NCI-H82 treated with DMSO at 0.1 percent for 48 hours (cell line): ENCODE results near the gene CDH13.
A peak's percentile ranks its signal among the peaks of the same experiment; 100 is the strongest.

Source experiments
- DNase-seq: peaks from one replicate; lab custom pipeline; 2025; ENCODE audit not compliant: unreplicated experiment; lab: John Stamatoyannopoulos, UW

CDH13 gene

DNA sequence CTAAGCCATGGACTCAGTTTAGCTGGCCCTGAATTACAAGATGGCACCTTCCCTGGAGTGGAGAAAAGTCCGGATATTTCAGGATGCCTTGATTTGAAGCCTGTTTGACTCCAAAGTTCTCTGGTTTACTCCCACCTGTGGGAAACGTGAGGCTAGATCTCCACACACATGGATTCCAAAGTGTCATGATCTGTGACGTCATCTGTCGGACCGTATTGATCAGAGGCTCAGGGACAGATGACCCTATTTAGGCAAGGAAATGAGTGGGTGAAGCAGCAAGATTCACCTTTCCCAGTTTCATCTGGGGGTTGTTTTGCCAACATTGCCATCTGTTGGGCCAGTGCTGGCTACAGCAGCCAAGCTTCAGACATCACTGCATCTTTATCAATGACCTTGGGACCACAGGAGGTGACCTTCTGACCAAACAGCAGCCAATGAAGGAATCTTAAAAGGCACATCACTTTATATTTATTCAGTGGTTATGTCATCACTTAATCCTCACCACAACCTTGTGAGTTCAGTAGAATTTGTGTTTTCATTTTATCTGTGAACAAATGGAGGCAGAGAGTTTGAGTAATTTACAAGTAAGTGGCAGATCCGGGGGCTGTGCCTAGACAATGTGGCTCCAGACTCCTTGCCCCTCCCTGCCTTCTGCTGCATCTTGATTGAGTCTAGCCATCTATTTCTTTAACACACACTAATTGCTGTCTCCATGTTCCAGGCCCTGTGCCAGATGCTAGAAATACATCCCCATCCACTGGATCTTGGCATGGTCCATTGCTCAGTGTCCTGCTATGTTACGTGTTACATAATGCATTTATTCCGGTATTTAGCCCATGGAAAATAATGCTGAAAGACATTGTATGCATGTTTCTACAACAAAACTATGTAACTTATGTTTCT lies 1.5 kb upstream of the CDH13 start:
- DNase-seq, result no peak

- no peak for DNase-seq
Observed at GRCh38 chr16:82628088-82628423, 1.3 kb downstream of the CDH13 start.

- DNase-seq, result no peak
Observed at GRCh38 chr16:82628711-82629110, 1.9 kb downstream of the CDH13 start.

DNA sequence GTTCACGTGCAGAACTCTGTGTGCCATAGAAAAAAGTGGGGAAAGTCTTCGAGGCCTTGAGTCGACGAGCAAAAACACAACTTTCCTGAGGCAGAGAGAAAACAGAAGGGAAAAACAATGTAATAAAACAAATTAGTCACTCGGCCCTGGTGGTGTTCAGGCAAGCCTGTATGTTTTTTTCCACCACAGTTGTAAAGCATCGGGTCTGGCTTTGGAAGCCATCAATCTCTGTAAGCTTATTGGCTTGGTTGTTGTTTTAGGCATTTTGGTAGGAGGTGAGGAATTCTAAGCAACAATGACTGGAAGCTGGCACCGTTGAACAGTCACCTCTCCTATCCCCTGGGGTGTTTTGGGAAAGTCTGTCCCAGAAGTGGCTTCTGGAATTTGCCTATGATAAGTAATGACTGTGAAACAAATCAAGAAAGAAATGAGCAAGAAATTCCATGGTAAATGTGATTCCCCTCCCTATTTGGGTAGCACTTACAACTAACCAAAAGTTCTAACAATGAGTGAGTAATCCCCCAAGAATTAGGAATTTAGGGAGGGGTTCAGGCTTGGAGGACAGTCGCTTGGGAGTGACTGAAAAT lies 2.8 kb downstream of the CDH13 start:
- no peak for DNase-seq

- DNase-seq, result no peak
Observed at GRCh38 chr16:82630219-82630618, 3.5 kb downstream of the CDH13 start.

GRCh38 chr16:82630688-82631087 lies 3.9 kb downstream of the CDH13 start:
- no peak for DNase-seq

GRCh38 chr16:82631701-82632685 lies 5.2 kb downstream of the CDH13 start:
- no peak for DNase-seq

DNA sequence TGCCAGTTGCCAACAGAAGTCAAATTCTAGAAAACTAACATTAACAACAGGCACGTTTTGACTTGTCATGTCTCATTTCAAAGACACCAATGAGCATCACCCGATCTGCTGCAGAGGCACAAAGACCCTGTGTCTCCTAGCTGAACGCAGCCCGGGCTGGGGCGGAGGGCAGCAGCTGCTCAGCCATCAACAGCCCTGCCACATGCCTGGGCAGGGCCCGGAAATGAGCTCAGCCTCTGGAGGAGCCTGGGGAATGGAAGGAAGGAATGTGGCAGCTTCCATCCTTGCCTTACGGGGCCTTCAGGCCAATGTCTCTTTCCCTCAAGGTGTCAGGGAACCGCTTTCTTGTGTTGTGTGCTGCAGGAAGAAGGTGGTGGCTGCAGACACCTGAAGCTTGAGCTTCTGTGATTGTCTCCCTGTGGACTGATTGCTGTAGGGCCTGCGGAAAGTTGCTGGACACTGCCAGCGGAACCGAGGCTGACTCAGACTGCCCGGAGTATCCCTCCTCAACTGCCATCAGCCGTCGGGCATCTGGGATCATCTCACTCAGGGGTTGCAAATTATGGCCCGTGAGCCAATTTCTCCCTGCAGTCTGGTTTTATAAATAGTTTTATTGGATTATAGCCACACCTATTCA lies 7.3 kb downstream of the CDH13 start:
- DNase-seq, result no peak

DNA sequence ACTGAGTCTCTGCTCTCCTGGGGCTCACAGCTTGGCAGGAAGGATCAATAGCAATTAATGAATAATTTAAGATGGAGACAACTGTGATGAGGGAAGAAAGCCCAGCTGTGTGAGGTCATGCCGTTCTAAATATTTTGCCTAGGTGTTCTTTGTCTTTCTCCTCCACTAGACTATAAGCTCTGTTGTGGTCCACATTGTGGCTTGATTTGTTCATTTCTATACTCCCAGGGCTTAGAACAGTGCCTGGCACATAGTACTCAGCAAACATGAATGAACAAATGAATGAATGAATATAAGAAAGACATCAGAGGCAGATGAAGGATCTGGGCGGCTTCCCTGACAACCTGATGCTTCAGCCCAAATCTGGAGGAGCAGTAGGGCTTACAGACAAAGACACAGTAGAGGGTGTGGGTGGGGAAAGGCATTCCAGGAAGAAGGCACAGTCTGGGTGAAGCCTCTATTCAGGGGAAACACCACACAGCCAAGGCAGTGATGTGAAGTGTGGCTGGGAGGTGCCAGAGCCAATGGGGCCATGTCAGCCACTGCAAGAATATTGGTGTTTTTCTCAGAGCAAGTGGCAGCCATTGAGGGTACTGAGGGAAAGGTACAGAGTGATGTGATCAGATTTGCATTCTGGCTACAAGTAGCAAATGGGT lies 8.3 kb downstream of the CDH13 start:
- DNase-seq, result no peak

DNA sequence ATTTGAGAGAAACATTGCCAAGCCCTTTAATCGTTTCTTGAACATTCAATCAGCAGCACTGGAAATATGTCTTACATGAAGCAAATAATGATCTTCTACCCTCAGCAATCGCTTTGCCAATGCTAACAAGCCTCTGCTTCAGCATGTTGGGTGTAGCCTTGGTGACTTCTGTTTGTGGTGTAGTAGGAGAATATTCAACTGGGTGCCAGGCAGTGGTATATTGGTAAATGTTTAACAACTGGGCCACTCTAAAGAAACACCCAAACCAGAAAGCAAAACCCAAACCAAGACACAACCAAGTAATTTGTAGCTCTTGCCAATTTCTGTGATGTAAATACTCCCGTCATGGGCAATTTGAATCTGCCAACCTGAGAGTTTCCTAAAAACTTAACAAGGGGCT lies 9.7 kb downstream of the CDH13 start:
- no peak for DNase-seq

- DNase-seq, result no peak
Observed at GRCh38 chr16:82636958-82637357, 10.2 kb downstream of the CDH13 start.

- DNase-seq, result no peak
Observed at GRCh38 chr16:82638095-82638798, 11.5 kb downstream of the CDH13 start.

GRCh38 chr16:82639263-82639662 lies 12.5 kb downstream of the CDH13 start:
- DNase-seq, result no peak

DNA sequence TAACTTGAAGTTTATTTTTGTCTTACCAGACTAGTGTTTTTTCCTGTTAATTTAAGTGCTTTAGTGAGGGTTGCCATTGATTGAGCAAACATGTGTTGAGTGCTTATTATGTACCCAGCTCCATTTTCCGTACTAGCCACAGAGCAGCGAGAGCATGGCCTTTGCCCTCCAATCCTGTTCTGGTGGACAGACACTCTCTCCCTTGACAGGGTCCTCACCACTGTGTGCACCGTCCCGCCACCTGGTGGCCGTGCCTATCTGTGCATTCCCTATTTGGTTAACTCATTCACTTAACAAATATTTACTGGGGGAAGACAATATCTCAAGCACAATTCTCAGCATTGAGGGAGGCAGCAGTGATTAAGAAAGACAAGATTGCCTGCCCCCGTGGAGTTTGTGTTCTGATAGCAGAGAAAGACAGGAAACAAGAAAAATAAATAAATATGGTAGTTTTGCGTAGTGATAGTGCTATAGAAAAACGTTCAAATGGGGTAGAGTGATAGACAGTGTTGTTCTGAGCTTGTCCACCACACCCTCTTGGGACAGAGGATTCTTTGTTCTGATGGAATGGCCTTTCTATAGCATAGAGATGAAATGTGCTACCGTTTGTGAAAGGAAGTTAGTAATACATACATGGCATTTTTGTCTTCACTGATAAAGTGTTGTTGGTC lies 13.0 kb downstream of the CDH13 start:
- DNase-seq, result peak; percentile 22

DNA sequence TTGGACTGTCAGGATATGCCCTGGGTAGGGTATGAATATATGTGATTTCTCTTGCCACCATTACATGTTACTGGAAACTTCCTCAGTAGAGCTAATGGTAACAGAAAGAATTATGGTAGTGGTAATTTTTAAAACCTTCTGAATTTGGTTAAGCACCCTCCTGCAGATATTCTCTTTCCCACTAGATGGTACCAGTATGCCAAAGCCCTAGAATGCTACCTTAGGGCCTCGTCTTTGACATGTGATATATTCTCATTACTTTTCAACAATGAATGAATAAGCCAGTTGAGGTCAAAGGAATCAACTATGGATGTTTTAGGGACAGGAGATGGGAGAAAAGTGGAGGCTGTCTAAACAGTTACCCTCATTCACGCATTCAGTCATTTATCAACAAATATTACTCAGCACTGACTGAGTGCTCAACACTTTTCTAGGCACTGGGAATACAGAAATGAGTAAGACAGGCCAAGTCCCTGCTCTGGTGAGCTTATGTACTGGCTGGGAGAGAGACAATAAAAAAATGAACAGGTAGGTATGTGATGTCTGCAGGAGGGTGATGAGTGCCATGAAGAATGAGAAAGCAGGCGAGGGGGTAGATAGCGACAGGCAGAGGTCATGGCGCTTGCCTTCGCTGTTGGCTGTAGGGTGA lies 14.7 kb downstream of the CDH13 start:
- DNase-seq, result no peak

DNA sequence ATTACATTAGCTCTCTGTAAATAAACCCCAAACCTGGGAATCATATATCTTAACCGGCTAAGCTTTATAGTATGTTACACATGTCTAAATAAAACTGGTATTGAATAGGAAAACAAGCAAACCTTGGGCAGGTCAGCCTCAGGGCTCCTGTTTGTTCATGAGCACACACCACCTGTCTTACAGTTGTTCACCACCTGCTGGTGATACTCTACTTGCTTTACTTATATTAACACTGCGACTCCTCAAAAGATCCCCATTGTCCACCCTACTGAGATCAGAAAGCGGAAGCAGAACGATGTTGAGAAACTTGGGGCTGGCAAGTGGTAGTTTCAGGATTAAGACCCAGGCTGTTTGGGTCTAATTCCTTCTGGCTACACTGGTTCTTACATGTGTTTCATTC lies 16.4 kb downstream of the CDH13 start:
- DNase-seq, result no peak

DNA sequence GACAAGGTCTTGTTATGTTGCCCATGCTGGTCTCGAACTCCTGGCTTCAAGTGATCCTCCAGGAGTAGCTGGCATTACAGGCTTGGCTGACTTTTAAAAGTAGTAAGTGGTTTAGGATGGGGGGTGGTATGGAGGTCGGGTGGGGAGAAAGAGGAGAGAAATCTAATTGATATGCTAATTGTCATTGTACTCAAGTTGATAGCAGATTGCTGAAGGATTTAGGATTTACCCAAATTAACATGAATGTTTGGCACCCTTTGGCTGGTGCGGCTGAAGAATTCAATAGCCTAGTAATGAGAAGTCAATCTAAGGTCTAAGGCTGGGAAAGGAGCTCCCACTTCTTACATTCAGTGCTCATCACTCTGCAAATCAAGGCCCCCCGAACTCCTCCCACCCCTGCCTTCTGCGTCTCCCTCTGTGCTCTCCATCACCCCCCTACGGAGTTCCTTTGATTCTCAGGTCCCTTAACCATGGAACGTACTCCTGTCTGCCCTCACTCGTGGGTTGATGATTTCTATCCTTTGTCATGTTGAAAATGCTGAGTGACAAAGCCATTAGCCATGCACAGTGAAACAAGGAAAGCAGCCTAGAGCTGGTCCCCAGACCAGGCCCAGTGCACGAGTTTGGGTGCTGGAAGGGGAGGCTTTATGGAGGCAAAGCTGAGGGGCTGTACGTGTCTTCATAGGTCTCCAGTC lies 17.3 kb downstream of the CDH13 start:
- peak; percentile 77 for DNase-seq

DNA sequence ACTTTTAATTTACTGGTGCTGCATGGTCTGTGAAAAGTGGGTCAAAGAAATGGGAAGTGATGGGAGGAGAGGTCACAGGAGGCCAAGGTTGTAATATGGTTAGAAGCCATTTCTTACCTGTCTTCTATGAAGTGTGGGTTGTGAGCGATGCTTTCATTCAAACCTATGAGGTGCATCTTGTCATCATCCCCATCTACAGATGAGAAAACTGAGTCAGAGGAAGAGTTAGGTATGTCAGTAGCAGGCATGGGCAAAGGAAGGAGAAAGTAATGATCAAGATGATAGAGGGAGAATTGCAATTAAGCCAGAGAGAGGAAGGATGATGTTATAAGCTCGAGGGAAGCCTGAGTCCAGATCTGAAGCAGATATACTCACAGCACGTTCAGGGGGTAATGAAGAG lies 19.7 kb downstream of the CDH13 start:
- DNase-seq, result no peak
